Activated CD8-positive, alpha-beta memory T cell treated with anti-CD3 and anti-CD28 coated beads, Interleukin-2, amount 50 U/mL, for 4 hours (primary cell): Measurements from ENCODE around the gene MUC13.

Experiments
- DNase-seq: peaks from one replicate; pipeline ENCODE4 v3.0.0-alpha.2; 2020

MUC13 gene

GRCh38 chr3:124941771-124942170, 7.2 kb upstream of the MUC13 start:
- DNase-seq: no peak

GRCh38 chr3:124939661-124940060, 5.1 kb upstream of the MUC13 start:
- no peak for DNase-seq

DNA sequence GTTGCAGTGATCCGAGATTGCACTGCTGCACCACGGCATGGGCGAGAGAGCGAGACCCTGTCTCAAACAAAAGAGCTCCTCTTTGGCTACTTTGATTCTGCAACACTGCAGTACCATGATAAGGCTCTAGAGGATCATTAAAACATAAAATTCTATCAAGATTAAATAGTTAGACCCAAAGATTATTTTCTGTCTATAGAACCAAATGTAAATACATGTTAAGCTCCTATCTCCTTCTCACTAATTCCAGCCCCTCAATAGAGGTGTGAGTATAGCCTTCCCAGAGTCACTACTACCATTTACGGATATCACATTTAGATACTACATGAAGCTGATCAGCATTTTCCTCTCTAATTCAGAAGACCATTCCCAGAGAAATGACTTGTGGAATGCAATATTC, 4.3 kb upstream of the MUC13 start:
- no peak for DNase-seq

- no peak for DNase-seq
Observed at GRCh38 chr3:124937049-124937448, 2.5 kb upstream of the MUC13 start.

- DNase-seq: no peak
Observed at GRCh38 chr3:124935794-124936542, 1.4 kb upstream of the MUC13 start.

DNA sequence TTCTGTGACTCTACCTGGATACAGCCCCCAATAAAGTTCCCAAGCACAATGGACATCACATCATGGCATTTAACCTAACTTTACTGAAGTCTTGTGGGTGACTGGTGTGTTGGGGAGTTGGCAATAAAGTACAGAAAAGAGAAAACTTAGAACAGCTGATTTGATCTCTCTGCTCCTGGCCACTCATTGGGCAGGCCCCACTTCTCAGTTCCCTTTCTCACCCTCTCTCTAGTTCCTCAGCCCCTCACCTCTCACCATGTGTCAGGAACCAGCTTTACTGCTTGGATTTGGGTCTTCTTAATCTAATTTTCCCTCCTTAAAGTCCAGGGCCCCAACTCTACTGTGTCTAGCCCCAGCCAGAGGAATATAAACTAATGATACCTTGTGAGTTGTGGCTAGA, 713 bp upstream of the MUC13 start:
- DNase-seq: no peak

DNA sequence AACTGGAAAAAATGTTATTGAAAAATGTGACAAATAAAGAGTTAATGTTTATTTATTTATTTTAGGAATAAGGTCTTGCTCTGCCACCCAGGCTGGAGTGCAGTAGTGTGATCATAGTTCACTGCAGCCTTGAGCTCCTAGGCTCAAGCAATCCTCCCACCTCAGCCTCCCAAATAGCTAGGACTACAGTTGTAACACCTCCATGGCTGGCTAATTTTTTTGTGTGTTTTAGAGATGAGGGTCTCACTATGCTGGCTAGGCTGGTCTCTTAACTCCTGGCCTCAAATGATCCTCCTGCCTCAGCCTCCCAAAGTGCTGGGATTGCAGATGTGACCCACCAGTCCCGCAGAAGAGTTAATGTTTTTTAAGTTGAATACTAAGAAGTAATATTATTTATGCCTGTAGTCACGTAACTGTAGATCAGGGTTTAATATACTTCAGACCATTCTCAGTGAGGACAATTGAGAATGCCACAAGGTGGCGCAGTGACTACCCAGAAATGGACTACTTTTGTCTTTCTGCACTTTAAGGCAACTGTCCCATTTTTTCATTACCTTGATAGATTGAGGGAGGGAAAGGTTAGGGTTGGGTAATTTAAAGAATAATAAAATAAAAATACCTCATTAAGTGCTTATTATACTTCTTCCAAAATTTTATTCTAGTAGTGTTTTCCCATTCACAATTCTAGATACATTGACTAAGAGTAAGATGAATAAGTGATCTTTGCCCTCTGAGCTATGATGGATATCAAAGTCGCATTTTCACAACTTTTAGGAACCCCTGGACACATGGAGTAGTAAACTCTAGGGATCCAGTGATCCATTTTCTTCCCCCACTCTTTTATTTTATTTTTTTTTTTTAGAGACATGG, 6.0 kb downstream of the MUC13 start:
- peak; percentile 53 for DNase-seq

DNA sequence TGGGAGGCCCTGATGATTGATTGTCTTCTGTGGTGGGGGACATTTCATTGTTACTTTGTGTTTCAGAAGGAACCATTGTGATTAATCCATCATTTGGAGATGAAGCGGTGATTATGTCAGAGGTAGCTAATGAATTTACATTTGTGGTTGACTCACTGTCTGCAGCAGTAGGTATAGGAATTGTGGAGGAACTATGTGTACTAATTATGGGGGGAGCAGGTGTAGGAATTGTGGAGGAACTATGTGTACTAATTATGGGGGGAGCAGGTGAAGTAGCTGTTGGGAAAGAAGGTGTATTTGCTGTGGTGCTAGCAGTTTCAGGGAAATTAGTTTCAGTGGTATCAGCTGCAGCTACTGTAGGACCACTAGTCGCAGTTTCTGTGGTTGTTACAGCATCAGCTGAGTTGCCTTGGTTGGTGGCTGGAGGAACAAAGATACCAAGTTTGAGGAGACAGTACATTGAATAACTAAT, 6.9 kb downstream of the MUC13 start:
- no peak for DNase-seq

GRCh38 chr3:124926426-124927101, 8.0 kb downstream of the MUC13 start:
- no peak for DNase-seq

GRCh38 chr3:124924741-124925140, 9.8 kb downstream of the MUC13 start:
- DNase-seq: no peak

- DNase-seq: no peak
Observed at GRCh38 chr3:124923833-124924232, 10.7 kb downstream of the MUC13 start.

DNA sequence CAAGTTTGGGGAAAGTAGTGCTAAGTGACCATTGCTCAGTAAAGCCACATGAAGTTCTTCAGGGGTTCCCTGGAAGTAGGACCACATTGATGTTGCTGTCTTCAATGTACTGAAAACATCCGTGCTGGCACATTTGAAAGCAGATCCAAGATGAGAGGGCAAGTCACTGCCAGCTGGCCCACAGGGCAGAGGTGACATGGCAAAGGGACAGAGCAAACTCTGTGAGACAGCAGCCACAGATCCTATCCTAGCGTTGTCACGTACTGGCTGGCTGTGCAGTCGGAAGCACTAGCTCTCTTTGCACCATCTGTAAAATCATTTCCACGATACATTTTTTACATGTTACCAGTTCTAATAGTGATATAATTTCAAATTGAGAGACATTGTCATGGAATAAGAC, 13.8 kb downstream of the MUC13 start:
- no peak for DNase-seq

GRCh38 chr3:124919756-124920155, 14.8 kb downstream of the MUC13 start:
- DNase-seq: no peak

GRCh38 chr3:124918524-124918923, 16.0 kb downstream of the MUC13 start:
- DNase-seq: no peak

- no peak for DNase-seq
Observed at GRCh38 chr3:124916837-124917409, 17.6 kb downstream of the MUC13 start.

GRCh38 chr3:124915254-124915653, 19.3 kb downstream of the MUC13 start:
- DNase-seq: no peak

DNA sequence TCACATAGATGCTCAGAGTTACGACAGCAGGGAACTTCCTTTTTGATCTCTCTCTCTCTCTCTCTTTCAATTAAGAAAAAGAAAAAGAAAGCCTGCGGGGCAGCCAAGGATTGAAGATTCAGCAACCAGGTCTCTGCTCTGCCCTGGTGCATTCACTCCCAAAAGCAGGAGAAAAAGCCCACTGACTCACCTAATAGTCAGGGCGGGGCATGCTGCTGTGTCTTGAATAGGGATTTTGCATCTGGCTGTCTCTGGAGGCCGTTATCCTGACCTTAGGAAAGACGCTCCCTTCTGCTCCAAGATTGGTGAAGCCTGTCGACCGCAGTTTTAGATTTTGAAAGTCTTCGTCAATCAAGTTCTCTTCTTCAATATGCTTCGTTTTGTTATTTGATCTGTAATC, 26.6 kb downstream of the MUC13 start:
- DNase-seq: no peak

- no peak for DNase-seq
Observed at GRCh38 chr3:124904835-124905492, 29.6 kb downstream of the MUC13 start.

DNA sequence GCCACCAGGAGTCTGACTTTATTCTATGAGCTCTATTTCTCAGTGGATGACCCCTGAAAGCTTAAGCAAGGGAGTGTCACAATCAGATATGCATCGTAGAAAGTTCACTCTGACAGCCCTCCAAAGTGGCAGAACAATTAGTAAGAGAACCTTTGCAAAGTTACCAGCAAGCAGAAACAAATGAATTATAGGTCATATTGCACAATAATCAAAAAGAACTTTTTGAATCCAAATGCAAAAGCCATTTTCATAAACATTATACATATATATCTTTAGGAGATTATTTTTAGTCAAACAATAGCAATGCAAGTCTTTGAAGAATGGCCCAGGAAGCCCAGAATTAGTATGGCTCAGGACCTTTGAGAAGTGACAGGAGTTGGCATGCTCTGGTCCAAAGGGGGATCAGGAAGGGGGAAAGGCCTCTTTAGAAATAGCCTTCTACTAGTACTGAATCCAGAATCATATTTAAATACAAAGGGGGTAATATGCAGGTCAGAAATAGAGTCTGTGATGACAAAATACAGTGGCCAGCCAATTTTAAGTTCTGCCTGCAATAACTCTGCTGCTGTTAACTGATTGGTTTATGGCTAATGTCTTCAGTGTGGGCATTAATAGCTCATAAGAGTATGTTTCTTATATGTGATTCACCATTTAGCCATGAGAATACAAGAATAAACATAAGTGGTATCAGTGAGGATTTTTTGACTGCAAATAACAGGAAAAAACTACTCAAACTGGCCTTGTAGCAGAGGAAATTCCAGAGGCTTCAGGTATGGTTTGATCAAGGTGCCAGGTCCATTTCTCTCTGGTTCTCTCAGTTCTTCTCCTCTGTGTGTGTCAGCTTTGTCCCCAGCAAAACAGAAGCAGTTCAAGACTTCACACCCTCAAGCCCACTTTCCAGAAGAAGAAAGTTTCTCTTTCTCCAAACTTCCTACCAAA, 30.4 kb downstream of the MUC13 start:
- DNase-seq: no peak

- DNase-seq: no peak
Observed at GRCh38 chr3:124896824-124897526, 37.6 kb downstream of the MUC13 start.

GRCh38 chr3:124895756-124896155, 38.8 kb downstream of the MUC13 start:
- DNase-seq: no peak
